Left ventricle myocardium inferior (tissue), 1 donor: ENCODE measurements around the gene HLCS. TPM values are rescaled to one million over a fixed set of nuclear protein-coding genes. Genes with fewer than 3 reads are reported as not detected.

ENCODE experiments used
- DNase-seq: peaks from one replicate; pipeline ENCODE4 v3.0.0-alpha.2; 2020
- H3K27ac ChIP-seq: fragments of 200-600 bp; replicated peaks from 2 replicates; pipeline ENCODE4 v1.8.0; 2021
- H3K27me3 ChIP-seq: fragments of 200-600 bp; 2 replicates; pipeline ENCODE4 v1.8.0; 2021; ENCODE audit warnings: low read depth
- H3K36me3 ChIP-seq: fragments of 200-600 bp; 2 replicates; pipeline ENCODE4 v1.8.0; 2021
- H3K4me1 ChIP-seq: fragments of 200-600 bp; 2 replicates; pipeline ENCODE4 v1.8.0; 2021
- H3K4me3 ChIP-seq: fragments of 200-600 bp; 2 replicates; pipeline ENCODE4 v1.8.0; 2021; ENCODE audit warnings: mild to moderate bottlenecking, moderate library complexity
- H3K9me3 ChIP-seq: fragments of 200-600 bp; replicated peaks from 2 replicates; pipeline ENCODE4 v1.8.0; 2021
- CTCF ChIP-seq: fragments of 200-600 bp; IDR thresholded peaks from 2 replicates; pipeline ENCODE4 v1.8.0; 2021; ENCODE audit warnings: antibody characterized with exemption, mild to moderate bottlenecking, borderline replicate concordance
- intact Hi-C: fragments of 100-400 bp; cut with micrococcal nuclease; formaldehyde crosslinking; loops from one replicate; pipeline ENCODE4 v1.11.0; 2022
- total RNA-seq: library from RNA; stranded (reverse); fragmentation: NEBNext Ultra II Directional; extraction: Animal tissue kit (Norgen Biotek cat#: 25700); gene quantifications from one replicate; pipeline ENCODE4 v1.2.1, GENCODE V29; 2021
- donor health status: DM: no; HTN: yes; CAD: no; lungs with severe emphysema.

Gene HLCS
- total RNA-seq, 1 donor from 2014 or later: 5.3 TPM

- Histone ChIP-seq H3K36me3 (peaks cover 10% of the 10 kb centered on the region), H3K27me3 (no peaks in the 10 kb centered on the region), H3K9me3 (peaks cover 10% of the 10 kb centered on the region), H3K4me1 (no peaks in the 10 kb centered on the region), H3K27ac (no peak overlapping the region), H3K4me3 (no peak overlapping the region)
- no peak for DNase-seq
- intact Hi-C loops: no loop called here
- TF ChIP-seq CTCF: no peak
Measured at GRCh38 chr21:36949171-36950141, 17.0 kb downstream of the HLCS start.

GRCh38 chr21:36948686-36949085 is 17.8 kb downstream of the HLCS start:
- peaks cover 10% of the 10 kb centered on the region for H3K9me3 ChIP-seq
- intact Hi-C loops: no loop called here
- no peaks in the 10 kb centered on the region for H3K27me3 ChIP-seq
- no peak overlapping the region for H3K27ac ChIP-seq
- no peak overlapping the region for H3K4me3 ChIP-seq
- TF ChIP-seq CTCF: no peak
- peaks cover 10% of the 10 kb centered on the region for H3K36me3 ChIP-seq
- DNase-seq: no peak
- H3K4me1 ChIP-seq: no peaks in the 10 kb centered on the region

GRCh38 chr21:36946949-36947356 is 19.5 kb downstream of the HLCS start:
- no peaks in the 10 kb centered on the region for H3K27me3 ChIP-seq
- no peak for DNase-seq
- H3K9me3 ChIP-seq: peaks cover 10% of the 10 kb centered on the region
- TF ChIP-seq CTCF: no peak
- peaks cover 10% of the 10 kb centered on the region for H3K36me3 ChIP-seq
- H3K27ac ChIP-seq: no peak overlapping the region
- no peaks in the 10 kb centered on the region for H3K4me1 ChIP-seq
- H3K4me3 ChIP-seq: no peak overlapping the region
- intact Hi-C loops: no loop called here

GRCh38 chr21:36945496-36946138 is 20.9 kb downstream of the HLCS start:
- intact Hi-C loops: no loop called here
- peaks cover 10% of the 10 kb centered on the region for H3K36me3 ChIP-seq
- H3K27ac ChIP-seq: no peak overlapping the region
- no peak overlapping the region for H3K4me3 ChIP-seq
- H3K9me3 ChIP-seq: peaks cover 10% of the 10 kb centered on the region
- no peaks in the 10 kb centered on the region for H3K27me3 ChIP-seq
- TF ChIP-seq CTCF: no peak
- H3K4me1 ChIP-seq: no peaks in the 10 kb centered on the region
- DNase-seq: no peak

- Histone ChIP-seq H3K36me3 (peaks cover 17% of the 10 kb centered on the region), H3K27ac (no peak overlapping the region), H3K4me3 (no peak overlapping the region), H3K9me3 (no peaks in the 10 kb centered on the region), H3K27me3 (no peaks in the 10 kb centered on the region), H3K4me1 (peaks cover 12% of the 10 kb centered on the region)
- no peak for TF ChIP-seq CTCF
- intact Hi-C loops: no loop called here
- DNase-seq: no peak
Measured at GRCh38 chr21:36936361-36937135, 29.9 kb downstream of the HLCS start.
